Measurements from ENCODE around the gene SF3B6. TPM values are rescaled to one million over a fixed set of nuclear protein-coding genes. Genes with fewer than 3 reads are reported as not detected.

SF3B6 gene
- total and polyA plus RNA-seq, 2 experiments from 2014 or later: 88.5 to 238 TPM

DNA sequence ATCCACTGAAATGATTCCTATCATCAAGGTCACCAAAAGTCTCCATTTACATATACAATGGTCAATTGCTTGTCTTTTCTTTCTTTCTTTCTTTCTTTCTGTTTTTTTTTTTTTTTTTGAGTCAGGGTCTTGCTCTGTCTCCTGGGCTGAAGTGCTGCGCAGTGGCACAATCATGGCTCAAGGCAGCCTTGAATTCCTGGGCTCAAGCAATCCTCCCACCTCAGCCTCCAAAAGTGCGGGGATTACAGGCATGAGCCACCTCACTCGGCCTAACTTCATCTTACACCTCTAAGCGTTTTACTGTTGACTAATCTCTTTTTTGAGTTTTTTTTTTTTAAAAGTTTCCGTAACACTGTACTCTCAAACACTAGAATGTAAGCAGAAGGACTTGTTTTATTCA lies 867 bp downstream of the SF3B6 start:
- peak overlapping the region; percentile 72 for H3K4me3 ChIP-seq
- no peaks in the 10 kb centered on the region for H3K9me3 ChIP-seq (ENCODE audit: low read depth)
- no peak for DNase-seq (ENCODE audit: low read depth in 1 of 2, low spot score in 1 of 2)
- no peaks in the 10 kb centered on the region for H3K27me3 ChIP-seq
- peaks cover 14% of the 10 kb centered on the region for H3K36me3 ChIP-seq
- H3K27ac ChIP-seq: no peak overlapping the region
- no peak for TF ChIP-seq CTCF (IDR thresholded peaks at IDR 0.05; ENCODE audit: low read depth, low read length)
- H3K4me1 ChIP-seq (ENCODE audit: low read depth): no peaks in the 10 kb centered on the region

GRCh38 chr2:24073816-24074215 lies 2.3 kb downstream of the SF3B6 start:
- Histone ChIP-seq H3K4me1 (ENCODE audit: low read depth) (no peaks in the 10 kb centered on the region), H3K36me3 (peaks cover 18% of the 10 kb centered on the region), H3K4me3 (no peak overlapping the region), H3K27ac (no peak overlapping the region), H3K27me3 (no peaks in the 10 kb centered on the region), H3K9me3 (ENCODE audit: low read depth) (no peaks in the 10 kb centered on the region)
- TF ChIP-seq CTCF (IDR thresholded peaks at IDR 0.05; ENCODE audit: low read depth, low read length): no peak
- no peak for DNase-seq (ENCODE audit: low read depth in 1 of 2, low spot score in 1 of 2)

GRCh38 chr2:24072259-24072658 lies 3.9 kb downstream of the SF3B6 start:
- no peak overlapping the region for H3K4me3 ChIP-seq
- DNase-seq (ENCODE audit: low read depth in 1 of 2, low spot score in 1 of 2): no peak
- no peak for TF ChIP-seq CTCF (IDR thresholded peaks at IDR 0.05; ENCODE audit: low read depth, low read length)
- H3K4me1 ChIP-seq (ENCODE audit: low read depth): no peaks in the 10 kb centered on the region
- H3K27ac ChIP-seq: no peak overlapping the region
- H3K9me3 ChIP-seq (ENCODE audit: low read depth): no peaks in the 10 kb centered on the region
- H3K27me3 ChIP-seq: no peaks in the 10 kb centered on the region
- H3K36me3 ChIP-seq: peaks cover 28% of the 10 kb centered on the region

- no peak overlapping the region for H3K27ac ChIP-seq
Measured at GRCh38 chr2:24065341-24065740, 10.8 kb downstream of the SF3B6 start.

DNA sequence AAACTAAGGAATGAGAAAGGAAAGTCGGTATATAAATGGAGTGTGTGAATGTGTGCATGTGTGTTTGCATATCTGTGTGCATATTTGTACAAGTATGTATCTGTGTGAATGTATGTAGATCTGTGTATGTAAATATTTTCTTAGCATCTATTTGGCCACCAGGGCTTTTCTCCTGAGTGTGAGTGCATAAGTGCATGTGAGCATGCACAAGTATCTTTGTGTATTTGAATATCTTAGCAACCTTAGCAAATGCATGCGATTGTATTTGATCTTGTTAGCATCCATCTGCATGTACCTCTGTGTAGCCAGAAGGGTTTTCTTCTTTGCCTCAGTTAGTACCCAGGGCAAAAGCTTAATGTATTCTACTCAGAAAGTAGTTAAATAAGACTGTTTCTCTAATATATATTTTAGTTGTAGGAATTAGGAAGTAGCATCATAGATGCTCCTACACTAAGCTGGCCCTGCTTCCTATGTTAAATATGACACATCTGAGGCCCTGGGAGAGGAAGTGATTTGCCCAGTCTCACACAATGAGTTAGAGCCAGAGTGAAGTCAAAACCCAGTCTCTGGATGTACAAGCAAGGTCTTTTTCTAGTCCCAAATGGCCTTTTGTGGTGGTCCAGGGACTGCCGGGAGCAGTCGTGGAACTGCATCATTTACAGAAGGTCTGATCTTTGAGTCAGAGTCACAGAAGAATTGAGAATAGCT lies 17.4 kb downstream of the SF3B6 start:
- TF ChIP-seq CTCF (IDR thresholded peaks at IDR 0.05; ENCODE audit: low read depth, low read length): no peak
- Histone ChIP-seq H3K27ac (no peak overlapping the region), H3K4me1 (ENCODE audit: low read depth) (no peaks in the 10 kb centered on the region), H3K9me3 (ENCODE audit: low read depth) (no peaks in the 10 kb centered on the region), H3K36me3 (no peaks in the 10 kb centered on the region), H3K4me3 (no peak overlapping the region), H3K27me3 (no peaks in the 10 kb centered on the region)
- DNase-seq (ENCODE audit: low read depth in 1 of 2, low spot score in 1 of 2): no peak

More at GRCh38 chr2:24065341-24065740, 10.8 kb downstream of the SF3B6 start:
- H3K4me3 ChIP-seq: no peak overlapping the region
- H3K27me3 ChIP-seq: no peaks in the 10 kb centered on the region
- peaks cover 24% of the 10 kb centered on the region for H3K36me3 ChIP-seq
- no peak for TF ChIP-seq CTCF (IDR thresholded peaks at IDR 0.05; ENCODE audit: low read depth, low read length)
- H3K4me1 ChIP-seq (ENCODE audit: low read depth): no peaks in the 10 kb centered on the region
- no peaks in the 10 kb centered on the region for H3K9me3 ChIP-seq (ENCODE audit: low read depth)
- DNase-seq (ENCODE audit: low read depth in 1 of 2, low spot score in 1 of 2): no peak
